GM21825 (cell line): Measurements from ENCODE around the gene UVSSA.
"Not testable (repeated sequence)": the region's sequence is repeated elsewhere in the genome, so short reads cannot be mapped to it uniquely, and the experiment has no call there.

Experiments
- ATAC-seq: cut with Tn5 transposase; IDR thresholded peaks from one replicate; pipeline ENCODE4 v1.9.1; 2021; ENCODE audit warnings: mild to moderate bottlenecking, moderate library complexity; ENCODE audit not compliant: unreplicated experiment

UVSSA gene

GRCh38 chr4:1315836-1316536 lies 31.0 kb upstream of the UVSSA start:
- no peak for ATAC-seq

- ATAC-seq, result no peak
These were observed 30.4 kb upstream of the UVSSA start for GRCh38 chr4:1316537-1317168.

GRCh38 chr4:1317177-1318045 lies 29.6 kb upstream of the UVSSA start:
- ATAC-seq, result no peak

GRCh38 chr4:1318046-1318375 lies 29.0 kb upstream of the UVSSA start:
- no peak for ATAC-seq

GRCh38 chr4:1318488-1319213 lies 28.4 kb upstream of the UVSSA start:
- no peak for ATAC-seq

GRCh38 chr4:1321486-1321885 lies 25.5 kb upstream of the UVSSA start:
- no peak for ATAC-seq

GRCh38 chr4:1321946-1322650 lies 24.9 kb upstream of the UVSSA start:
- no peak for ATAC-seq

- no peak for ATAC-seq
These were observed 23.8 kb upstream of the UVSSA start for GRCh38 chr4:1323280-1323634.

- ATAC-seq, result no peak
These were observed 23.2 kb upstream of the UVSSA start for GRCh38 chr4:1323635-1324442.

- ATAC-seq, result not testable (repeated sequence)
These were observed 22.4 kb upstream of the UVSSA start for GRCh38 chr4:1324443-1325175.

- no peak for ATAC-seq
These were observed 21.9 kb upstream of the UVSSA start for GRCh38 chr4:1325176-1325480.

GRCh38 chr4:1325681-1326635 lies 21.1 kb upstream of the UVSSA start:
- ATAC-seq, result no peak

- ATAC-seq, result no peak
These were observed 20.1 kb upstream of the UVSSA start for GRCh38 chr4:1326751-1327525.

GRCh38 chr4:1327526-1328266 lies 19.3 kb upstream of the UVSSA start:
- ATAC-seq, result no peak

GRCh38 chr4:1328267-1329155 lies 18.5 kb upstream of the UVSSA start:
- no peak for ATAC-seq
